ENCODE measurements around the gene HSD11B1.

HSD11B1 gene

GRCh38 chr1:209749670-209750323 lies 45.2 kb downstream of the HSD11B1 start:
- Histone ChIP-seq H3K4me3 (ENCODE audit: low read length) (no peak overlapping the region), H3K4me2 (ENCODE audit: low read depth, low read length) (no peak overlapping the region), H3K9me3 (replicated peaks; ENCODE audit: insufficient read depth, low read length) (no peaks in the 10 kb centered on the region), H3K9me2 (replicated peaks; ENCODE audit: insufficient read depth, low read length) (no peaks in the 10 kb centered on the region), H3K4me1 (ENCODE audit: low read length) (peaks cover 43% of the 10 kb centered on the region), H2AFZ (ENCODE audit: low read length) (no peak overlapping the region), H4K20me1 (ENCODE audit: insufficient read depth, low read length) (no peaks in the 10 kb centered on the region), H3K9ac (ENCODE audit: low read length) (no peak overlapping the region), H3K27me3 (replicated peaks; ENCODE audit: insufficient read depth, low read length) (no peaks in the 10 kb centered on the region), H3F3A (ENCODE audit: insufficient read depth, low read length) (peaks cover 22% of the 10 kb centered on the region), H3K79me2 (ENCODE audit: low read length) (no peaks in the 10 kb centered on the region), H3K36me3 (replicated peaks; ENCODE audit: insufficient read depth, low read length) (no peaks in the 10 kb centered on the region), H3K27ac (ENCODE audit: low read length) (no peak overlapping the region)
- TF ChIP-seq CTCF (IDR thresholded peaks at IDR 0.05; ENCODE audit: low read length) (no peak), EZH2phosphoT487 (IDR thresholded peaks at IDR 0.05; ENCODE audit: low read length) (no peak), EZH2 (optimal IDR thresholded peaks at IDR 0.05; ENCODE audit: low read depth, low read length) (no peak)
- DNase-seq: no peak

- DNase-seq: peak; percentile 67
- H3K9me2 ChIP-seq (replicated peaks; ENCODE audit: insufficient read depth, low read length): no peaks in the 10 kb centered on the region
- peak overlapping the region; percentile 43; the same call in 1 of the 2 replicates for H3K27ac ChIP-seq (ENCODE audit: low read length)
- H3F3A ChIP-seq (ENCODE audit: insufficient read depth, low read length): peaks cover 41% of the 10 kb centered on the region
- H3K4me3 ChIP-seq (ENCODE audit: low read length): peak overlapping the region; percentile 5; the same call in 1 of the 2 replicates
- no peaks in the 10 kb centered on the region for H3K27me3 ChIP-seq (replicated peaks; ENCODE audit: insufficient read depth, low read length)
- no peaks in the 10 kb centered on the region for H4K20me1 ChIP-seq (ENCODE audit: insufficient read depth, low read length)
- TF ChIP-seq EZH2 (optimal IDR thresholded peaks at IDR 0.05; ENCODE audit: low read depth, low read length): no peak
- TF ChIP-seq CTCF (IDR thresholded peaks at IDR 0.05; ENCODE audit: low read length): no peak
- TF ChIP-seq EZH2phosphoT487 (IDR thresholded peaks at IDR 0.05; ENCODE audit: low read length): no peak
- peaks cover 60% of the 10 kb centered on the region for H3K4me1 ChIP-seq (ENCODE audit: low read length)
- no peaks in the 10 kb centered on the region for H3K36me3 ChIP-seq (replicated peaks; ENCODE audit: insufficient read depth, low read length)
- 0 out of 2 replicates have a peak overlapping the region, but pooled peaks have one; percentile 1 for H3K9ac ChIP-seq (ENCODE audit: low read length)
- H3K9me3 ChIP-seq (replicated peaks; ENCODE audit: insufficient read depth, low read length): no peaks in the 10 kb centered on the region
- H3K4me2 ChIP-seq (ENCODE audit: low read depth, low read length): peak overlapping the region; percentile 60
- H3K79me2 ChIP-seq (ENCODE audit: low read length): peaks cover 4% of the 10 kb centered on the region
- H2AFZ ChIP-seq (ENCODE audit: low read length): no peak overlapping the region
These were observed 47.1 kb downstream of the HSD11B1 start for GRCh38 chr1:209751627-209752231.

- DNase-seq: no peak
- Histone ChIP-seq H3K79me2 (ENCODE audit: low read length) (peaks cover 15% of the 10 kb centered on the region), H3K36me3 (replicated peaks; ENCODE audit: insufficient read depth, low read length) (no peaks in the 10 kb centered on the region), H3K9me2 (replicated peaks; ENCODE audit: insufficient read depth, low read length) (no peaks in the 10 kb centered on the region), H3K9ac (ENCODE audit: low read length) (no peak overlapping the region), H3K9me3 (replicated peaks; ENCODE audit: insufficient read depth, low read length) (no peaks in the 10 kb centered on the region), H2AFZ (ENCODE audit: low read length) (no peak overlapping the region), H3K27ac (ENCODE audit: low read length) (no peak overlapping the region), H3F3A (ENCODE audit: insufficient read depth, low read length) (peaks cover 48% of the 10 kb centered on the region), H3K4me1 (ENCODE audit: low read length) (peaks cover 67% of the 10 kb centered on the region), H3K27me3 (replicated peaks; ENCODE audit: insufficient read depth, low read length) (no peaks in the 10 kb centered on the region), H3K4me3 (ENCODE audit: low read length) (no peak overlapping the region), H4K20me1 (ENCODE audit: insufficient read depth, low read length) (no peaks in the 10 kb centered on the region), H3K4me2 (ENCODE audit: low read depth, low read length) (no peak overlapping the region)
- TF ChIP-seq CTCF (IDR thresholded peaks at IDR 0.05; ENCODE audit: low read length) (no peak), EZH2 (optimal IDR thresholded peaks at IDR 0.05; ENCODE audit: low read depth, low read length) (no peak), EZH2phosphoT487 (IDR thresholded peaks at IDR 0.05; ENCODE audit: low read length) (no peak)
These were observed 48.2 kb downstream of the HSD11B1 start for GRCh38 chr1:209752890-209753289.
